ENCODE measurements around the gene RHOA. TPM values are rescaled to one million over a fixed set of nuclear protein-coding genes. Genes with fewer than 3 reads are reported as not detected.

RHOA gene
- total RNA-seq (100 to 1,000 TPM; 452 to 693 (median 522) TPM), polyA plus RNA-seq (100 to 1,000 TPM; 226 to 346 (median 297) TPM)
- long read RNA-seq, donor 1, transcript RHOA-202 (5 exons, 2,031 nt) = major isoform, 286 of 438 reads
- long read RNA-seq, donor 1, partial matches to known transcripts = 129 of 438 reads
- long read RNA-seq, donor 1, other reads (novel, unspliced or antisense) = 20 of 438 reads
- long read RNA-seq, donor 2, transcript RHOA-202 (5 exons, 2,031 nt) = major isoform, 192 of 267 reads
- long read RNA-seq, donor 2, partial matches to known transcripts = 43 of 267 reads
- long read RNA-seq, donor 2, other reads (novel, unspliced or antisense) = 31 of 267 reads

GRCh38 chr3:49411968-49412631 is at the start of gene RHOA, which contains the start of gene TCTA:
Gene RHOA, minus strand, starts transcription at chr3:49411976. Its CDS starts 36,387 bp downstream, at chr3:49375589.
Gene TCTA, plus strand, starts transcription at chr3:49412423. Its CDS starts 4 bp downstream, at chr3:49412427.
- 0 to 2% (median 1%) methylated on average over 20 to 62 of the region's 62 CpGs for WGBS, 5 donors
- H3K4me3 ChIP-seq = peak within 1 kb of the TSS; percentile 61 to 92 (median 78)
- peaks cover 63 to 87% (median 82%) of the 10 kb centered on the region in 6 donors for H3K4me1 ChIP-seq
- peaks cover 0 to 35% (median 9%) of the 10 kb centered on the region in 6 donors for H3K36me3 ChIP-seq
- peak within 1 kb of the TSS; percentile 93 to 100 (median 98) for H3K27ac ChIP-seq
- no peaks in the 10 kb centered on the region for H3K9me3 ChIP-seq
- intact Hi-C loops (cut with DNase I; ENCODE audit: low total_unique reads) = loop anchor here (5.0 kb wide), 1 partner anchor 70 kb away; the partner anchor contains the start of gene USP4
- peak; percentile 100 for DNase-seq
- H3K27me3 ChIP-seq (replicated peaks in 1 of 7) = no peaks in the 10 kb centered on the region
- TF ChIP-seq, protein P1, sequence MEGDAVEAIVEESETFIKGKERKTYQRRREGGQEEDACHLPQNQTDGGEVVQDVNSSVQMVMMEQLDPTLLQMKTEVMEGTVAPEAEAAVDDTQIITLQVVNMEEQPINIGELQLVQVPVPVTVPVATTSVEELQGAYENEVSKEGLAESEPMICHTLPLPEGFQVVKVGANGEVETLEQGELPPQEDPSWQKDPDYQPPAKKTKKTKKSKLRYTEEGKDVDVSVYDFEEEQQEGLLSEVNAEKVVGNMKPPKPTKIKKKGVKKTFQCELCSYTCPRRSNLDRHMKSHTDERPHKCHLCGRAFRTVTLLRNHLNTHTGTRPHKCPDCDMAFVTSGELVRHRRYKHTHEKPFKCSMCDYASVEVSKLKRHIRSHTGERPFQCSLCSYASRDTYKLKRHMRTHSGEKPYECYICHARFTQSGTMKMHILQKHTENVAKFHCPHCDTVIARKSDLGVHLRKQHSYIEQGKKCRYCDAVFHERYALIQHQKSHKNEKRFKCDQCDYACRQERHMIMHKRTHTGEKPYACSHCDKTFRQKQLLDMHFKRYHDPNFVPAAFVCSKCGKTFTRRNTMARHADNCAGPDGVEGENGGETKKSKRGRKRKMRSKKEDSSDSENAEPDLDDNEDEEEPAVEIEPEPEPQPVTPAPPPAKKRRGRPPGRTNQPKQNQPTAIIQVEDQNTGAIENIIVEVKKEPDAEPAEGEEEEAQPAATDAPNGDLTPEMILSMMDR (IDR thresholded peaks at IDR 0.05 in 8 of 11, conservative IDR thresholded peaks at IDR 0.05 in 3 of 11) = peak in 2 of 11 experiments; percentile 9 to 35
- TF ChIP-seq POLR2AphosphoS5 (IDR thresholded peaks at IDR 0.05) (peak; percentile 99 to 100 (median 99)), POLR2A (IDR thresholded peaks at IDR 0.05) (peak; percentile 76 to 91 (median 89))

DNA sequence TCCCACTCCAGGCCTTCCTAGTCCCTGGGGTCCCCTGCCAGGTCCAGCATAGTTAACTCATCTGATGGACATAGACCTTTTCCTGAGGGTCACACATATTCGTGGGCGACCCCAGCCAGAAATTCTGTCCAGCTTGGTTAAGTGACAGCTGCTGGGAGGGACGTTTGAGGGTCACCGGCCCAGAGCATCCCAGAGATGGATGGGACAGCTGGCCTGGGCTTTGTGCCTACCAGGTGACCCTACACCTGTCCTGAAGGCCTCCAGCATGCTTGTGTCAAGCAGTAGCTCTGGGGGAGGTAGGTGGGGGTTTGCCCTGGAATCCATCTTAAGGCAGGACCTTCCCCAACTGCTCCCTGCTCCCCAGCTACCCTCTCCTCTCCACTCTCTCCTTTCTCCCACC is 49.2 kb upstream of the RHOA start:
- H3K4me1 ChIP-seq = peaks cover 0 to 7% (median 0%) of the 10 kb centered on the region in 6 donors
- no peaks in the 10 kb centered on the region for H3K9me3 ChIP-seq
- WGBS, 5 donors = 81 to 93% (median 88%) methylated on average over 3 to 4 of the region's 4 CpGs
- no peaks in the 10 kb centered on the region for H3K36me3 ChIP-seq
- no peak for DNase-seq
- intact Hi-C loops (cut with DNase I; ENCODE audit: low total_unique reads) = no loop called here
- no peaks in the 10 kb centered on the region for H3K27me3 ChIP-seq (replicated peaks in 1 of 7)
- H3K4me3 ChIP-seq = no peak overlapping the region
- H3K27ac ChIP-seq = peak overlapping the region in 2 of 8 donors; percentile 13 to 37
- TF ChIP-seq, protein P1 (IDR thresholded peaks at IDR 0.05 in 8 of 11, conservative IDR thresholded peaks at IDR 0.05 in 3 of 11) = no peak
- TF ChIP-seq POLR2A (IDR thresholded peaks at IDR 0.05) (no peak), POLR2AphosphoS5 (IDR thresholded peaks at IDR 0.05) (no peak)

- H3K4me1 ChIP-seq = peaks cover 0 to 2% (median 0%) of the 10 kb centered on the region in 6 donors
- H3K9me3 ChIP-seq = no peaks in the 10 kb centered on the region
- no peaks in the 10 kb centered on the region for H3K27me3 ChIP-seq (replicated peaks in 1 of 7)
- no peak overlapping the region for H3K4me3 ChIP-seq
- no peak for DNase-seq
- H3K27ac ChIP-seq = no peak overlapping the region
- intact Hi-C loops (cut with DNase I; ENCODE audit: low total_unique reads) = no loop called here
- no peaks in the 10 kb centered on the region for H3K36me3 ChIP-seq
- no peak for TF ChIP-seq POLR2AphosphoS5 (IDR thresholded peaks at IDR 0.05)
- TF ChIP-seq, protein P1 (IDR thresholded peaks at IDR 0.05 in 8 of 11, conservative IDR thresholded peaks at IDR 0.05 in 3 of 11) = no peak
- no peak for TF ChIP-seq POLR2A (IDR thresholded peaks at IDR 0.05)
- WGBS, 5 donors = 67 to 87% (median 81%) methylated on average over 1 to 2 of the region's 2 CpGs
Observed at GRCh38 chr3:49460188-49460890, 48.6 kb upstream of the RHOA start.

Data from spleen (tissue), 13 donors.